Amygdala (tissue), 56 donors: Measurements from ENCODE around the gene TRIM69.
"Not testable (repeated sequence)": the region's sequence is repeated elsewhere in the genome, so short reads cannot be mapped to it uniquely, and the experiment has no call there.

Source experiments
- DNase-seq, 56 donors: peaks; one replicate each; lab custom pipeline; 2025; lab: John Stamatoyannopoulos, UW

TRIM69 gene

GRCh38 chr15:44715797-44716334, 20.5 kb upstream of the TRIM69 start:
- DNase-seq = no peak

GRCh38 chr15:44716983-44717602, 19.2 kb upstream of the TRIM69 start:
- DNase-seq = no peak

GRCh38 chr15:44718180-44718926, 18.0 kb upstream of the TRIM69 start:
- DNase-seq = no peak

- DNase-seq = no peak
Observed at GRCh38 chr15:44718927-44719292, 17.4 kb upstream of the TRIM69 start.

- no peak for DNase-seq
Observed at GRCh38 chr15:44719293-44719999, 16.9 kb upstream of the TRIM69 start.

- not testable (repeated sequence) for DNase-seq
Observed at GRCh38 chr15:44720000-44720435, 16.3 kb upstream of the TRIM69 start.

- no peak for DNase-seq
Observed at GRCh38 chr15:44720460-44721176, 15.7 kb upstream of the TRIM69 start.

GRCh38 chr15:44722011-44722410, 14.3 kb upstream of the TRIM69 start:
- DNase-seq = no peak

- DNase-seq = no peak
Observed at GRCh38 chr15:44726136-44726535, 10.2 kb upstream of the TRIM69 start.

GRCh38 chr15:44726568-44727484, 9.5 kb upstream of the TRIM69 start:
- no peak for DNase-seq

- no peak for DNase-seq
Observed at GRCh38 chr15:44727485-44728231, 8.7 kb upstream of the TRIM69 start.

- DNase-seq = not testable (repeated sequence)
Observed at GRCh38 chr15:44728232-44728575, 8.1 kb upstream of the TRIM69 start.

GRCh38 chr15:44728576-44729407, 7.5 kb upstream of the TRIM69 start:
- peak; percentile 70 to 99 (median 92) for DNase-seq

GRCh38 chr15:44729408-44730127, 6.8 kb upstream of the TRIM69 start:
- peak in 14 of 56 donors; percentile 28 to 78 (median 56) for DNase-seq

GRCh38 chr15:44734839-44735481, 1.4 kb upstream of the TRIM69 start:
- DNase-seq = no peak

- DNase-seq = no peak
Observed at GRCh38 chr15:44735482-44736180, 697 bp upstream of the TRIM69 start.
